HepG2 (cell line): ENCODE results near the gene IZUMO2. TPM values are rescaled to one million over a fixed set of nuclear protein-coding genes. Genes with fewer than 3 reads are reported as not detected.

ENCODE experiments used
- ATAC-seq: fragments of 200-7000 bp; cut with Tn5 transposase; 3 replicates; pipeline ENCODE4 v1.9.1; 2020; ENCODE audit warnings: mild to moderate bottlenecking, moderate library complexity
- BruUV-seq: library from RNA; stranded (reverse); fragments of 400-500 nt; replicated peaks from 2 replicates; lab custom pipeline; 2021; lab: Mats Ljungman, UMichigan
- CTCF ChIA-PET: fragments of 300-600 bp; formaldehyde crosslinking; extraction: SDS; loops from one replicate; lab custom pipeline; 2021; ENCODE audit warnings: low total read pairs, inconsistent platforms, low intra/inter-chr PET ratio; lab: Yijun Ruan, JAX
- POLR2A ChIA-PET: fragments of 350-600 bp; sonication (Branson Sonifier 250); formaldehyde crosslinking; loops from one replicate; lab custom pipeline; 2020; ENCODE audit warnings: antibody characterized with exemption, inconsistent platforms; lab: Yijun Ruan, JAX
- DNase-seq: peaks from one replicate; pipeline ENCODE4 v3.0.0-alpha.2; 2015; ENCODE audit warnings: low spot score
- FAIRE-seq: peaks from 3 replicates; lab custom pipeline; 2011; peaks lifted over from hg19 to GRCh38; lab: Jason Lieb, UNC
- H2AFZ ChIP-seq: one replicate; pipeline ENCODE4 v1.6.1; 2011; ENCODE audit warnings: low read length, inconsistent platforms
- H3K27ac ChIP-seq: fragments of 300-600 bp; 3 replicates; pipeline ENCODE4 v1.8.0; 2011; ENCODE audit warnings: mixed run types, mild to moderate bottlenecking, mixed read lengths, low read length, inconsistent platforms; ENCODE audit not compliant: insufficient read depth; ENCODE audit errors: extremely low read length
- H3K27me3 ChIP-seq, 2 experiments: fragments of 200-600 bp in 1 of 2; 2 replicates in 1 of 2; 3 replicates in 1 of 2; pipeline versions ENCODE4 v1.6.0 to v1.8.0; 2011; ENCODE audit warnings: low read length in 2 of 2, mild to moderate bottlenecking in 2 of 2, moderate library complexity in 2 of 2, inconsistent platforms in 1 of 2; ENCODE audit not compliant: insufficient read depth in 2 of 2, control insufficient read depth in 1 of 2
- H3K36me3 ChIP-seq, 2 experiments: fragments of 200-600 bp in 1 of 2; replicated peaks in 1 of 2; 2 replicates in 1 of 2; 3 replicates in 1 of 2; pipeline versions ENCODE4 v1.5.1 to v1.8.0; 2011; ENCODE audit warnings: low read length in 2 of 2, inconsistent platforms in 1 of 2; ENCODE audit not compliant: insufficient read depth in 2 of 2, control insufficient read depth in 1 of 2
- H3K4me1 ChIP-seq: 2 replicates; pipeline ENCODE4 v1.5.1; 2012; ENCODE audit warnings: low read length, inconsistent platforms; ENCODE audit not compliant: insufficient read depth
- H3K4me2 ChIP-seq: 2 replicates; pipeline ENCODE4 v1.6.0; 2011; ENCODE audit warnings: low read depth, low read length, inconsistent platforms
- H3K4me3 ChIP-seq, 3 experiments: fragments of 200-600 bp in 1 of 3; sonication (generic), shearing (Covaris generic) in 1 of 3; replicated peaks in 1 of 3; 2 replicates each; pipeline ENCODE4 v1.5.1; 2011 to 2016; ENCODE audit warnings: low read length in 3 of 3, inconsistent platforms in 2 of 3, low read depth in 2 of 3, mild to moderate bottlenecking in 2 of 3, control low read depth in 1 of 3, mixed read lengths in 1 of 3; ENCODE audit not compliant: insufficient read depth in 1 of 3
- H3K79me2 ChIP-seq: one replicate; pipeline ENCODE4 v1.6.1; 2011; ENCODE audit warnings: low read length, inconsistent platforms; ENCODE audit not compliant: insufficient read depth
- H3K9ac ChIP-seq: 2 replicates; pipeline ENCODE4 v1.6.0; 2011; ENCODE audit warnings: mild to moderate bottlenecking, low read depth, low read length, inconsistent platforms; ENCODE audit not compliant: insufficient read depth
- H3K9me3 ChIP-seq: 2 replicates; pipeline ENCODE4 v1.5.1; 2012; ENCODE audit warnings: mild to moderate bottlenecking, low read length
- H4K20me1 ChIP-seq: 2 replicates; pipeline ENCODE4 v1.6.0; 2011; ENCODE audit warnings: inconsistent platforms, mild to moderate bottlenecking, low read length, moderate library complexity; ENCODE audit not compliant: insufficient read depth
- CEBPZ ChIP-seq: IDR thresholded peaks from 2 replicates; pipeline ENCODE4 v1.6.1; 2012; ENCODE audit warnings: low read length, improper control_type of control experiment
- GABPB1 ChIP-seq: IDR thresholded peaks from 2 replicates; pipeline ENCODE4 v1.6.1; 2016; ENCODE audit warnings: mild to moderate bottlenecking, missing genetic modification reagents, moderate library complexity, missing compliant biosample characterization
- HMG20B ChIP-seq: conservative IDR thresholded peaks from 2 replicates; pipeline ENCODE4 v1.6.1; 2016; ENCODE audit warnings: missing genetic modification reagents, missing compliant biosample characterization
- NFYB ChIP-seq: sonication (generic); formaldehyde crosslinking; IDR thresholded peaks from 2 replicates; pipeline ENCODE4 v1.4.0; 2020; ENCODE audit warnings: missing genetic modification reagents
- NFYC ChIP-seq: IDR thresholded peaks from 2 replicates; pipeline ENCODE4 v1.6.1; 2016; ENCODE audit warnings: missing genetic modification reagents, missing compliant biosample characterization
- POLR2G ChIP-seq: fragments of 200-400 bp; formaldehyde crosslinking; IDR thresholded peaks from 2 replicates; pipeline ENCODE4 v1.6.1; 2018; ENCODE audit warnings: mild to moderate bottlenecking, low read depth, low read length, moderate library complexity
- SATB2 ChIP-seq: sonication (generic); formaldehyde crosslinking; IDR thresholded peaks from 2 replicates; pipeline ENCODE4 v1.5.0; 2020; ENCODE audit warnings: missing genetic modification reagents
- THAP8 ChIP-seq: sonication (generic); formaldehyde crosslinking; IDR thresholded peaks from 2 replicates; pipeline ENCODE4 v1.5.1; 2020; ENCODE audit warnings: missing genetic modification reagents, mild to moderate bottlenecking, borderline replicate concordance
- WGBS: methylation state at CpG from one replicate; pipeline ENCODE4 v1.1.6; 2017; ENCODE audit warnings: low lambda C conversion rate; 5-methylcytosine and 5-hydroxymethylcytosine counted together
- in situ Hi-C: cut with HindIII; loops from 2 replicates; pipeline ENCODE4 v1.10.0; 2017; ENCODE audit warnings: low pct_unique_long_range_greater_than_20kb; ENCODE audit not compliant: extremely low pct_ligation_motif_present
- intact Hi-C: fragments of 100-400 bp; cut with micrococcal nuclease; formaldehyde crosslinking; loops from one replicate; pipeline ENCODE4 v1.10.0; 2022; ENCODE audit not compliant: unreplicated experiment
- polyA plus RNA-seq, 8 experiments: library from polyadenylated mRNA; depleted of rRNA in 3 of 8; stranded (reverse) in 7 of 8; unstranded in 1 of 8; fragments of >200 nt; fragmentation: Illumina TruSeq in 4 of 8; extraction: Trizol in 4 of 8; gene quantifications; 2 replicates each; pipeline versions ENCODE4 v1.2.1 to v1.2.3, GENCODE V29; 2011 to 2016; ENCODE audit warnings: low read depth in 4 of 8, missing spikeins in 1 of 8, mixed read lengths in 1 of 8; ENCODE audit not compliant: insufficient read depth in 1 of 8
- total RNA-seq, 5 experiments: library from RNA; depleted of rRNA; stranded (reverse); fragments of >200 nt; fragmentation: Illumina TruSeq; extraction: Trizol; gene quantifications; 2 replicates each; pipeline ENCODE4 v1.2.3, GENCODE V29; 2016; ENCODE audit warnings: low read depth in 1 of 5

Gene IZUMO2
- total and polyA plus RNA-seq, 2 of the 13 experiments (the other 11 are each of a cell fraction or from before 2014, with no cell fraction given): not detected

DNA sequence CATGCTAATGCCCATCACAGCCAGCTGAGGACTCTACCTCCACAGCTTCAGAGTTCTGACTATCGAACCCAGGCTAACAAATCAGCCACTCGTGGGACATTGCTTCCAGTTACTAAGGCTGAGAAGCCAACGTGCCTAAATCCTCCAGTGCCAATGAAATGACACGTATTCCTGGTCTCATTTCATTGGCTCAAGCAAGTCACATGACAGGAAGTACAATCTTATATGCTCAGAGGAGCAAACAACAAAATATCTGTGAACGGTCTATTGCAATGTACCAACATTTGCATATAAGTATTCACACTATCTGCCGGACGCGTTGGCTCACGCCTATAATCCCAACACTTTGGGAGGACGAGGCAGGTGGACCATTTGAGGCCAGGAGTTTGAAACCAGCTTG, 12.8 kb upstream of the IZUMO2 start:
- POLR2A ChIA-PET: no interaction called here
- no peak overlapping the region for H3K4me2 ChIP-seq
- 82% methylated on average over 8 of the region's 10 CpGs for WGBS
- no peak overlapping the region for H2AFZ ChIP-seq
- intact Hi-C loops: no loop called here
- H3K27me3 ChIP-seq: peaks cover 0 to 2% of the 10 kb centered on the region in 2 experiments; a peak in 1 of 5 replicates
- no peaks in the 10 kb centered on the region for H4K20me1 ChIP-seq
- no peak overlapping the region for H3K9ac ChIP-seq
- TF ChIP-seq CEBPZ (no peak), SATB2 (CRISPR knock-in tag) (no peak), GABPB1 (CRISPR knock-in tag) (peak; percentile 24; the same call in 1 of the 2 replicates), NFYC (CRISPR knock-in tag) (peak; percentile 54; the same call in 1 of the 2 replicates), THAP8 (no peak), POLR2G (no peak), NFYB (CRISPR knock-in tag) (peak; percentile 52; the same call in 1 of the 2 replicates), HMG20B (CRISPR knock-in tag) (no peak)
- TF ChIP-seq, all 625 proteins: peak for 3
- ATAC-seq: no peak
- FAIRE-seq: no peak
- DNase-seq: no peak
- Histone ChIP-seq H3K9me3 (no peaks in the 10 kb centered on the region), H3K36me3 (no peaks in the 10 kb centered on the region), H3K79me2 (no peaks in the 10 kb centered on the region), H3K27ac (no peak overlapping the region), H3K4me1 (no peaks in the 10 kb centered on the region), H3K4me3 (no peak overlapping the region)
- BruUV-seq: no TSS peak
- in situ Hi-C loops: no loop called here
- CTCF ChIA-PET: no interaction called here
